Keratinocyte (primary cell): ENCODE measurements around the gene ARHGEF38.
"Not testable (repeated sequence)": the region's sequence is repeated elsewhere in the genome, so short reads cannot be mapped to it uniquely, and the experiment has no call there.

Experiments used
- EZH2 ChIP-seq: IDR thresholded peaks from one replicate; pipeline ENCODE4 v1.6.1; 2012; ENCODE audit warnings: inconsistent platforms, mild to moderate bottlenecking, low read length, moderate library complexity
- TF ChIP-seq, protein P1 (sequence below), 3 experiments: IDR thresholded peaks in 1 of 3; conservative IDR thresholded peaks in 1 of 3; optimal IDR thresholded peaks in 1 of 3; 2 replicates in 2 of 3; 3 replicates in 1 of 3; pipeline versions ENCODE3 to v1.5.1; 2011; ENCODE audit warnings: low read length in 3 of 3, mild to moderate bottlenecking in 3 of 3, moderate library complexity in 2 of 3, control low read depth in 1 of 3, inconsistent platforms in 1 of 3; ENCODE audit not compliant: insufficient read depth in 2 of 3; ENCODE audit errors: extremely low read depth in 1 of 3

GRCh38 chr4:105609819-105610218, 57.4 kb downstream of the ARHGEF38 start:
- not testable (repeated sequence) for TF ChIP-seq EZH2
- TF ChIP-seq, protein P1, sequence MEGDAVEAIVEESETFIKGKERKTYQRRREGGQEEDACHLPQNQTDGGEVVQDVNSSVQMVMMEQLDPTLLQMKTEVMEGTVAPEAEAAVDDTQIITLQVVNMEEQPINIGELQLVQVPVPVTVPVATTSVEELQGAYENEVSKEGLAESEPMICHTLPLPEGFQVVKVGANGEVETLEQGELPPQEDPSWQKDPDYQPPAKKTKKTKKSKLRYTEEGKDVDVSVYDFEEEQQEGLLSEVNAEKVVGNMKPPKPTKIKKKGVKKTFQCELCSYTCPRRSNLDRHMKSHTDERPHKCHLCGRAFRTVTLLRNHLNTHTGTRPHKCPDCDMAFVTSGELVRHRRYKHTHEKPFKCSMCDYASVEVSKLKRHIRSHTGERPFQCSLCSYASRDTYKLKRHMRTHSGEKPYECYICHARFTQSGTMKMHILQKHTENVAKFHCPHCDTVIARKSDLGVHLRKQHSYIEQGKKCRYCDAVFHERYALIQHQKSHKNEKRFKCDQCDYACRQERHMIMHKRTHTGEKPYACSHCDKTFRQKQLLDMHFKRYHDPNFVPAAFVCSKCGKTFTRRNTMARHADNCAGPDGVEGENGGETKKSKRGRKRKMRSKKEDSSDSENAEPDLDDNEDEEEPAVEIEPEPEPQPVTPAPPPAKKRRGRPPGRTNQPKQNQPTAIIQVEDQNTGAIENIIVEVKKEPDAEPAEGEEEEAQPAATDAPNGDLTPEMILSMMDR (optimal IDR thresholded peaks at IDR 0.05 in 1 of 3, IDR thresholded peaks at IDR 0.05 in 1 of 3, conservative IDR thresholded peaks at IDR 0.05 in 1 of 3; ENCODE audit: extremely low read depth in 1 of 3, insufficient read depth in 2 of 3, low read length in 3 of 3) = not testable (repeated sequence)
